Activated B cell treated with CpG ODN at 0.5 μM for 24 hours (primary cell): ENCODE results near the gene ARID3B. TPM values are rescaled to one million over a fixed set of nuclear protein-coding genes. Genes with fewer than 3 reads are reported as not detected.

Experiments used
- ATAC-seq: fragments of 200-7000 bp; cut with Tn5 transposase; one replicate; pipeline ENCODE4 v1.10.0; 2021; ENCODE audit warnings: low read depth, mild to moderate bottlenecking, moderate library complexity
- CTCF ChIA-PET: fragments of 350-600 bp; sonication (Branson Sonifier 250); formaldehyde crosslinking; loops from one replicate; lab custom pipeline; 2021; ENCODE audit warnings: antibody characterized with exemption; lab: Charles Lee
- POLR2A ChIA-PET: fragments of 350-600 bp; sonication (Branson Sonifier 250); formaldehyde crosslinking; loops from one replicate; lab custom pipeline; 2021; ENCODE audit warnings: antibody characterized with exemption; lab: Charles Lee
- DNase-seq: peaks from one replicate; pipeline ENCODE4 v3.0.0; 2022
- H3K27ac Mint-ChIP-seq: one replicate; pipeline ENCODE4 v1.8.0; 2020; ENCODE audit warnings: mixed read lengths
- H3K27me3 Mint-ChIP-seq: one replicate; pipeline ENCODE4 v1.8.0; 2021; ENCODE audit warnings: mixed read lengths
- H3K36me3 Mint-ChIP-seq: one replicate; pipeline ENCODE4 v1.8.0; 2021; ENCODE audit warnings: low read depth, mixed read lengths
- H3K4me1 Mint-ChIP-seq: one replicate; pipeline ENCODE4 v1.8.0; 2021; ENCODE audit warnings: mixed read lengths
- H3K4me3 Mint-ChIP-seq: one replicate; pipeline ENCODE4 v1.8.0; 2020; ENCODE audit warnings: mild to moderate bottlenecking, mixed read lengths
- H3K9me3 Mint-ChIP-seq: one replicate; pipeline ENCODE4 v1.8.0; 2020; ENCODE audit warnings: mixed read lengths
- CTCF ChIP-seq: fragments of 200-600 bp; IDR thresholded peaks from one replicate; pipeline ENCODE4 v1.8.0; 2022; ENCODE audit warnings: antibody characterized with exemption, mild to moderate bottlenecking
- intact Hi-C: fragments of 100-400 bp; cut with micrococcal nuclease; formaldehyde crosslinking; loops from one replicate; pipeline ENCODE4 v1.15.1; 2024
- total RNA-seq: library from RNA; stranded (reverse); gene quantifications from 2 replicates; pipeline ENCODE4 v1.2.3, GENCODE V29; 2022

The ARID3B gene
- total RNA-seq, 1 donor from 2014 or later = 26.9 TPM

- Mint-ChIP-seq H3K27me3 (no peaks in the 10 kb centered on the region), H3K36me3 (peaks cover 90% of the 10 kb centered on the region), H3K27ac (peak overlapping the region; percentile 89), H3K9me3 (no peaks in the 10 kb centered on the region), H3K4me3 (no peak overlapping the region), H3K4me1 (peaks cover 67% of the 10 kb centered on the region)
- no peak for TF ChIP-seq CTCF
- DNase-seq (no peak), ATAC-seq (no peak)
- ChIA-PET CTCF (interaction anchor here (1.2 kb wide), 1 partner anchor 255 kb away, joined by 3 read pairs; no protein-coding TSS in a partner anchor), POLR2A (interaction anchor here (1.1 to 2.5 kb wide), 2 partner anchors 10 to 162 kb away, joined by 3 to 22 read pairs; partner anchors contain the start of gene CLK3)
- intact Hi-C loops = no loop called here
These were observed 85.3 kb downstream of the ARID3B start for GRCh38 chr15:74626336-74626735.

- POLR2A ChIA-PET = interaction anchor here (0.6 to 2.5 kb wide), 3 partner anchors 10 to 161 kb away, joined by 3 to 22 read pairs (median 3); partner anchors contain the start of gene CLK3
- peaks cover 86% of the 10 kb centered on the region for H3K36me3 Mint-ChIP-seq
- no peak for DNase-seq
These were observed 86.0 kb downstream of the ARID3B start for GRCh38 chr15:74626752-74627692.

GRCh38 chr15:74627766-74628165, 86.7 kb downstream of the ARID3B start:
- Mint-ChIP-seq H3K27me3 (no peaks in the 10 kb centered on the region), H3K9me3 (no peaks in the 10 kb centered on the region), H3K27ac (peak overlapping the region; percentile 89), H3K36me3 (peaks cover 86% of the 10 kb centered on the region), H3K4me3 (peak overlapping the region; percentile 60), H3K4me1 (peaks cover 72% of the 10 kb centered on the region)
- DNase-seq (no peak), ATAC-seq (no peak)
- TF ChIP-seq CTCF = no peak
- POLR2A ChIA-PET = interaction anchor here (1.1 to 2.5 kb wide), 2 partner anchors 11 to 161 kb away, joined by 3 to 22 read pairs; partner anchors contain the start of gene CLK3
- intact Hi-C loops = no loop called here
- CTCF ChIA-PET = interaction anchor here (1.0 to 2.0 kb wide), 3 partner anchors 10 to 274 kb away, joined by 5 to 6 read pairs (median 5); no protein-coding TSS in a partner anchor

More at GRCh38 chr15:74626752-74627692, 86.0 kb downstream of the ARID3B start:
- CTCF ChIA-PET = interaction anchor here (1.0 to 2.0 kb wide), 4 partner anchors 9 to 275 kb away, joined by 3 to 6 read pairs (median 5); no protein-coding TSS in a partner anchor
- Mint-ChIP-seq H3K4me3 (peak overlapping the region; percentile 60), H3K4me1 (peaks cover 71% of the 10 kb centered on the region), H3K27ac (peak overlapping the region; percentile 89), H3K27me3 (no peaks in the 10 kb centered on the region), H3K9me3 (no peaks in the 10 kb centered on the region)
- intact Hi-C loops = no loop called here
- ATAC-seq = peak; percentile 49
- TF ChIP-seq CTCF = no peak

- Mint-ChIP-seq H3K27me3 (no peaks in the 10 kb centered on the region), H3K9me3 (no peaks in the 10 kb centered on the region), H3K36me3 (peaks cover 86% of the 10 kb centered on the region), H3K4me3 (no peak overlapping the region), H3K4me1 (peaks cover 72% of the 10 kb centered on the region), H3K27ac (peak overlapping the region; percentile 89)
- ChIA-PET CTCF (interaction anchor here (1.2 to 2.0 kb wide), 2 partner anchors 11 to 143 kb away, joined by 5 read pairs; no protein-coding TSS in a partner anchor), POLR2A (interaction anchor here (2.5 kb wide), 1 partner anchor 12 kb away, joined by 22 read pairs; the partner anchor contains the start of gene CLK3)
- DNase-seq (no peak), ATAC-seq (no peak)
- intact Hi-C loops = no loop called here
- no peak for TF ChIP-seq CTCF
These were observed 87.2 kb downstream of the ARID3B start for GRCh38 chr15:74628199-74628598.
